Posterior vena cava (tissue), 2 donors: ENCODE data around the gene WASF3. TPM values are rescaled to one million over a fixed set of nuclear protein-coding genes. Genes with fewer than 3 reads are reported as not detected.

ENCODE experiments used
- DNase-seq: peaks from one replicate; pipeline ENCODE4 v3.0.0-alpha.2; 2020; ENCODE audit warnings: low spot score
- intact Hi-C, 2 donors: fragments of 100-400 bp; cut with DNase I; formaldehyde crosslinking; loops; one replicate each; pipeline versions ENCODE4 v1.14.1 to v1.14.2; 2022 to 2023
- long read RNA-seq, 2 donors: library from polyadenylated mRNA; unstranded; transcript quantifications; one replicate each; pipeline ENCODE4 v2.0.0, GENCODE V29; 2020 to 2021
- total RNA-seq, 2 donors: library from RNA; stranded (reverse); fragmentation: NEBNext Ultra II Directional; extraction: Animal tissue kit (Norgen Biotek cat#: 25700); gene quantifications; one replicate each; pipeline ENCODE4 v1.2.1, GENCODE V29; 2021
- donor health status: DM: yes; HTN: yes; CAD: no.
- donor health status: DM: yes; HTN: yes; CAD: no.

The WASF3 gene
- total RNA-seq = 10 to 100 TPM; 24.7 to 25.6 TPM
- long read RNA-seq, donor 1, full-length matches to known transcripts = 1 of 9 reads
- long read RNA-seq, donor 1, partial matches to known transcripts = 7 of 9 reads
- long read RNA-seq, donor 1, other reads (novel, unspliced or antisense) = 1 of 9 reads
- long read RNA-seq, donor 2, partial matches to known transcripts = 1 of 3 reads
- long read RNA-seq, donor 2, other reads (novel, unspliced or antisense) = 2 of 3 reads

- intact Hi-C loops = no loop called here
- DNase-seq = peak; percentile 97
Measured at GRCh38 chr13:26557393-26558073, at the start of gene WASF3. Gene WASF3, plus strand, starts transcription at chr13:26557683. Its CDS starts 84,588 bp downstream, at chr13:26642271.

GRCh38 chr13:26508885-26509284 lies 48.6 kb upstream of the WASF3 start:
- peak; percentile 95 for DNase-seq

GRCh38 chr13:26509491-26509890 lies 48.0 kb upstream of the WASF3 start:
- no peak for DNase-seq
- intact Hi-C loops = no loop called here

More at GRCh38 chr13:26508885-26509284, 48.6 kb upstream of the WASF3 start:
- intact Hi-C loops = no loop called here

- DNase-seq = no peak
- intact Hi-C loops = no loop called here
Measured at GRCh38 chr13:26513931-26514330, 43.6 kb upstream of the WASF3 start.

- no peak for DNase-seq
Measured at GRCh38 chr13:26515721-26516120, 41.8 kb upstream of the WASF3 start.

GRCh38 chr13:26517936-26518335 lies 39.5 kb upstream of the WASF3 start:
- intact Hi-C loops = no loop called here
- no peak for DNase-seq

More at GRCh38 chr13:26515721-26516120, 41.8 kb upstream of the WASF3 start:
- intact Hi-C loops = no loop called here

GRCh38 chr13:26518451-26518959 lies 39.0 kb upstream of the WASF3 start:
- intact Hi-C loops = no loop called here

GRCh38 chr13:26522571-26522970 lies 34.9 kb upstream of the WASF3 start:
- no peak for DNase-seq
- intact Hi-C loops = no loop called here

More at GRCh38 chr13:26518451-26518959, 39.0 kb upstream of the WASF3 start:
- DNase-seq = no peak

- no peak for DNase-seq
- intact Hi-C loops = no loop called here
Measured at GRCh38 chr13:26523007-26523406, 34.5 kb upstream of the WASF3 start.

- intact Hi-C loops = no loop called here
- no peak for DNase-seq
Measured at GRCh38 chr13:26525528-26525927, 32.0 kb upstream of the WASF3 start.

- intact Hi-C loops = no loop called here
- DNase-seq = no peak
Measured at GRCh38 chr13:26526702-26527216, 30.7 kb upstream of the WASF3 start.

GRCh38 chr13:26528527-26528926 lies 29.0 kb upstream of the WASF3 start:
- intact Hi-C loops = no loop called here
- no peak for DNase-seq

GRCh38 chr13:26529441-26529840 lies 28.0 kb upstream of the WASF3 start:
- no peak for DNase-seq
- intact Hi-C loops = no loop called here

- DNase-seq = no peak
Measured at GRCh38 chr13:26531742-26532141, 25.7 kb upstream of the WASF3 start.

GRCh38 chr13:26534036-26534726 lies 23.3 kb upstream of the WASF3 start:
- intact Hi-C loops = no loop called here
- DNase-seq = no peak

More at GRCh38 chr13:26531742-26532141, 25.7 kb upstream of the WASF3 start:
- intact Hi-C loops = no loop called here

- intact Hi-C loops = no loop called here
- no peak for DNase-seq
Measured at GRCh38 chr13:26538363-26539317, 18.8 kb upstream of the WASF3 start.

GRCh38 chr13:26539738-26540292 lies 17.7 kb upstream of the WASF3 start:
- DNase-seq = no peak
- intact Hi-C loops = no loop called here

GRCh38 chr13:26540334-26540733 lies 17.1 kb upstream of the WASF3 start:
- intact Hi-C loops = no loop called here
- DNase-seq = no peak

GRCh38 chr13:26541041-26541440 lies 16.4 kb upstream of the WASF3 start:
- intact Hi-C loops = no loop called here

More at GRCh38 chr13:26541041-26541440, 16.4 kb upstream of the WASF3 start:
- DNase-seq = no peak
